Activated CD4-positive, alpha-beta T cell treated with anti-CD3 and anti-CD28 coated beads for 4 hours (primary cell): ENCODE results near the gene CLIC4.
"Not testable (repeated sequence)": the region's sequence is repeated elsewhere in the genome, so short reads cannot be mapped to it uniquely, and the experiment has no call there.

Source experiments
- DNase-seq, 2 donors: peaks; one replicate each; pipeline ENCODE4 v3.0.0-alpha.2; 2020

Gene CLIC4

DNA sequence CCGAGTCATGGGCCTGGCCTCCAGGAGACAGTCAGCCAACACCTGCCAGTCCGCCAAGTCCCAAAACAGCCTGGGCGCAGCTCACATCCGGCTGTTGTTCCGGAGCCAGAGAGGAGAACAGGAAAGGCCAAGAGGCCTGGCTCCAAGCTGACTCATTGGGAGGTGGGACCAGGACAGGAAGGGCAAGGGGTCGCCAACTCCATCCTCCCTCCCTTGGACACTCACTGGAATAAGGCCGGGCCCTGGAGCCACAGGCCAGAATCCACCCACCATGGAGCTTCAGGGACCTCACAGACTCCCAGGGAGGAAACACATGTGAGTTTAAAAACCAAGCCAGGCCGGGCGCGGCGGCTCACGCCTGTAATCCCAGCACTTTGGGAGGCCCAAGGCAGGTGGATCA is 25.1 kb upstream of the CLIC4 start:
- DNase-seq, result no peak

DNA sequence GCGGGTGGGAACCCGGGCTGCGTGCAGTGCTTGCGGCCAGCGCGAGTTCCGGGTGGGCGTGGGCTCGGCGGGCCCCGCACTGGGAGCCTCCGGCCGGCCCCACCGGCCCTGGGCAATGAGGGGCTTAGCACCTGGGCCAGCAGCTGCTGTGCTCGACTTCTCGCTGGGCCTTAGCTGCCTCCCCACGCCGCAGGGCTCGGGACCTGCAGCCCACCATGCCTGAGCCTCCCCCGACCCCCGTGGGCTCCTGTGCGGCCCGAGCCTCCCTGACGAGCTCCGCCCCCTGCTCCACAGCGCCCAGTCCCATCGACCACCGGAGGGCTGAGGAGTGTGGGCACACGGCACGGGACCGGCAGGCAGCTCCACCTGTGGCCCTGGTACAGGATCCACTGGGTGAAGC is 23.7 kb upstream of the CLIC4 start:
- DNase-seq, result no peak

DNA sequence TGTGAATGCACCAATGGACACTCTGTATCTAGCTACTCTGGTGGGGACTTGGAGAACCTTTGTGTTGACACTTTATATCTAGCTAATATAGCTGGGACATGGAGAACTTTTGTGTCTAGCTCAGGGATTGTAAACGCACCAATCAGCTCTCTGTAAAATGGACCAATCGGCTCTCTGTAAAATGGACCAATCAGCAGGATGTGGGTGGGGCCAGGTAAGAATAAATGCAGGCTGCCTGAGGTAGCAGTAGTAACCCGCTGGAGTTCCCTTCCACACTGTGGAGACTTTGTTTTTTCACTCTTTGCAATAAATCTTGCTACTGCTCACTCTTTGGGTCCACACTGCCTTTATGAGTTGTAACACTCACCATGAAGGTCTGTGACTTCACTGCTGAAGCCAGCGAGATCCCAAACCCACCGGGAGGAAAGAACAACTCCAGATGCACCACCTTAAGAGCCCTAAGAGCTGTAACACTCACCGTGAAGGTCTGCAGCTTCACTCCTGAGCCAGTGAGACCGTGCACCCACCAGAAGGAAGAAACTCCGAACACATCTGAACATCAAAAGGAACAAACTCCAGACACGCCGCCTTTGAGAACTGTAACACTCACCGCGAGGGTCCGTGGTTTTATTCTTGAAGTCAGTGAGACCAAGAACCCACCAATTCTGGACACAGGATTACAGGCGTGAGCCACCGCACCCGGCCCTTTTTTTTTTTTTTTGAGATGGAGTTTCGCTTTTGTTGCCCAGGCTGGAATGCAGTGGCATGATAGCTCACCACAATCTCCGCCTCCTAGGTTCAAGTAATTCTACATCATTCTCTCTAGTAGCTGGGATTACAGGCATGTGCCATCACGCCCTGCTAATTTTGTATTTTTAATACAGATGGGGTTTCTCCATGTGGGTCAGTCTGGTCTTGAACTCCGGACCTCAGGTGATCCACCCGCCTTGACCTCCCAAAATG is 22.9 kb upstream of the CLIC4 start:
- not testable (repeated sequence) for DNase-seq

DNA sequence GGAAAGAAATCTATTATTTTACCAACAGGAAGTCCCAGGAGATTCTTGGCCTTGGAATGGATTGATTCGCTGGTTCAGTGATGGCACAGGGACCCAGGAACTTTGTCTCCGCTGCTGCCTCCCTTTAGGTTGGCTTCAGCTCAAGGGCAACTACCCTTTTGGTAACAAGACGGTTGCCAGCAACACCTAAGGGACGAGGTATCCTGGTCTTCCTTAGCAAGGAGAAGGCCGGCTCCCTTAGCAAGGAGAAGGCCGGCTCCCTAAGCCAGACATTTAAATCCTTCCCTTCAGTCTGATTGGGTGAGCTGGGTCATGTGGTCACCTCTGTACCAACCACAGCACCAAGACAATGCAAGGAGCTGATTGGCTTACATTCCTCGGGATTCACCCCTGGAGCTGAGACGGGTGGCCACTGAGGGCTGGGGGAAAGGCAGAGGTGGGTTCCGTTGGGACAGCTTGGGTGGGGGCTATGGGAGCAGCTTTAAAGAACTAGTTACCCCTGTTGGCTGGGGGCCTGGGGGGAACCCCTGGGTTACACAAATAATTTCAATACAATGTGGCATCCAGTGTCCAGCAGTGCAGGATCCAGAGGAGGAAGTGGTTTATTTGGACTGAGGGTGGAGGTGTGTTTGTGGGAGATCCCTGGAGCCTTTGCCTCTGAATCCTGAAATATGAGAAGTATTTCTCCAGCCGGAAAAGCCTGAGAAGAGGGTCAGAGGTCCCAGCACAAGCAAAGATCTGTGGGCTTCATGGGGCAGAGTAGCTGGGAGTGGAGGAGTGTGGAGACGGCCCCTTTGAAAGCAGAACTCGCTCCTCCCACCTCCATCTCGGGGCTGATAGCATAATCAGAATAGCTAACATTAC is 20.7 kb upstream of the CLIC4 start:
- no peak for DNase-seq

DNA sequence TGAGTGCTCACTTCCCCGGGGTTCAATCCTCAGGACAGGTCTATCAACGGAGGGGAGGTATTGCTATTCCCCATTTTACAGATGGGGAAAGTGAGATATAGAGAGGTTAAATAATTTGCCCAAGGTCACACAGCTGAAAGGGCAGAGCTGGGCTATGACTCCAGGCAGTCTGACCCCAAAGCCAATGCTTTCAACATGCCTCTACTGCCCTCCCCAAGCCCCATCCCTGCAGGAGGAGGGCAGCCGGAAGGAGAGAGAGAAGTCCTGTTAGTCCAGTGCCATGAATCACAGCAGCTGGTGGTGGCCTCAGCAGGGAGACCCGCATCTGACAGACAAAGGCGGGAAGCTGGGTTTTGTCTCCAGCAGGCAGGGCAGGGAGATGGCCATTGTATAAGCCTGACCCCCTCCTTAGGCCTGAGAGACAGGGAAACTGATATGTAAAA is 20.0 kb upstream of the CLIC4 start:
- DNase-seq, result no peak

DNA sequence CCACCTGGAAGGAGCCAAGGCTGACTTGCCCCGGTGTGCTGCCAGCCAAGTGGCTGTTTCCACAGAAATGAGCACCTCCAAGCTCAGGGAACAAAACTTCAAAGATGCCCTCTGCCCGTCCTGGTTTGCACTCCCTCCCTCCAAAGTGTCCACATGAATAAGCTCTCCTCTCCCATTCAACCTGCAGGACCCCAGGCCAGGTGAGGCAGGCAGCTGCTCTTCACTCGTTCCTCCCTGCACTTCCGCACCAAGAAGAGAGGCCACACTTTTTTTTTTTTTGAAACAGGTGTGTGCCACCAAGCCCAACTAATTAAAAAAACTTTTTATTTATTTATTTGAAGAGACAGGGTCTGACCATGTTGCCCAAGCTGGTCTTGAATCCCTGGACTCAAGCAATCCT is 18.5 kb upstream of the CLIC4 start:
- DNase-seq, result no peak

DNA sequence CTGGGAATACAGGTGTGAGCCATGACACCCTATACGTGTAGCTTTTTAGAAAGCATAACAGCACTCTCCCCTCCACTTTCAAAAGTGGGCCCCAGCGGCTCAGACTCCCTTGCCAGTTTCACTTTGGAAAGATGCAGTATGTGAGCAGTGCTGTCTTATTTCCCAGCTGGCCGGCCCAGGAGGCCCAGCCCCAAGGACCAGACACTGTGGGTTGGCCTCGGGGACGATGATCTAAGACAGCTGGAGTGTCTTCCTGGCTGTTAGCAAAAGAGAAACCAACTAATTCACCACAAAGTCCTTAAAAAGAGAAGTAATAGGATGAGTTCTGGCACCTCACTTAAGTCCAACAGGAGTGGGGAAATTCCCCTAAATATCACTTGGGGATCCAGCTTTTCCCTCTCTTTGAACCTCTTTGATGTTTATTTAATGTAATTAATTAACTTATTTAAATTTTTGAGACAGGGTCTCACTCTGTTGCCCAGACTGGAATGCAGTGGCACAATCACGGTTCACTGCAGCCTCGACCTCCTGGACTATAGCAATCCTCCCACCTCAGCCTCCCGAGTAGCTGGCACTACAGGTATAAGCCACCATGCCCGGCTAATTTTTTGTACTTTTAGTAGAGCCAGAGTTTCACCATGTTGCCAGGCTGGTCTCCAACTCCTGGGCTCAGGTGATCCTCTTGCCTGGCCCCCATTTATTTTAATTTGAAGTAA is 17.6 kb upstream of the CLIC4 start:
- no peak for DNase-seq

DNA sequence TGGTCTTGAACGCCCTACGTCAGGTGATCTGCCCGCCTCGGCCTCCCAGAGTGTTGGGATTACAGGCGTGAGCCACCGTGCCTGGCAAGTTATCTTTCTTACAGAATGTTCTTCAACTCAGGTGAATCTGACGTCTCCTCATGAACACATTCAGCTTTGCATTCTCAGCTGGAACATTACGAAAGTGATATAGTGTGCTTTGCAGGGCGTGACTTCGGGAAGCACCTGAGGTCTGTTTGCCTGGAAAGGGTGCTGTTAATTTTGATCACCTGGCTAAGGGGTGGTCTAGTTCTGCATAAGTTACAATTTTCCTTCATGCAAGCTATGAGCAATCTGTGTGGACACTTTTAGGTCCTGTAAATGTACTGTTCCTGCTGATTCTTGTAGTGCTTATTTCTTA is 16.3 kb upstream of the CLIC4 start:
- DNase-seq, result no peak

DNA sequence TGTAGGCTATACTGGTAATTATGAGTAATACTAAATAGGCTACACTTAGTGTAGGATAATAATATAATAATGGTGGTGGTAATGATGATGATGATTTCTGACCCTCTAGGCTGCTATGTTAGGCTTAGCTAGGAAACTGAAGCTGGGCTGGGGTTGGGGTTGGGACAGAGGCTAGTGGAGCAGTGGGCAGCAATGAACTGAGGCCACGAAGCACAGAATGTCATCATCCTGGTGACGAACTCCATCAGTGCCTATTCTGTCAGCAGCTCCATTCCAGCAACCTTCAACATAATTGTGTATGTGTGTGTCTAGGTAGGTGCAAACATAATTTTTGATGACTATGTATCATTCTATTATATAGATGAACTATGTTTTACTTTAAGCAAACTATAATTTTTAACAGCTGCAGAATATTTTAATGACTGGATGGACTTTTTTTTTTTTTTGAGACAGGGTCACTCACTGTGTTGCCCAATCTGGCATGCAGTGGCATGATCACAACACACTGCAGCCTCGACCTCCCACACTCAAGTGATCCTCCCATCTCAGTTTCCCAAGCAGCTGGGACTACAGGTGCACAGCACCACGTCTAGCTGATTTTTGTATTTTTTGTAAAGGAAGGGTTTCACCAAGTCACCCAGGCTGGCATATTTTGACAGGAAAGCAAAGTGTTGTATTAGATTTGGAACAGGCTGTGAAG is 12.9 kb upstream of the CLIC4 start:
- no peak for DNase-seq

DNA sequence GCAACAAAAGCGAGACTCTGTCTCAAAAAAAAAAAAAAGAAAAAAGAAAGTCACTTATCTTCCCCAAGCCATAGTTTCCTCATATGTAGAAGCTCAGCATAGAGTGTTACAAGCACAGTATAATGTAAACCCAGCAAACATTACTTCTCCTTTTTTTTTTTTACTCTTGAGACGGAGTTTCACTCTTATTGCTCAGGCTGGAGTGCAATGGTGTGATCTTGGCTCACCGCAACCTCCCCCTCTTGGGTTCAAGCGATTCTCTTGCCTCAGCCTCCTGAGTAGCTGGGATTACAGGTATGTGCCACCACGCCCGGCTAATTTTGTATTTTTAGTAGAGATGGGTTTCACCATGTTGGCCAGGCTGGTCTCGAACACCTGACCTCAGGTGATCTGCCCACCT is 11.9 kb upstream of the CLIC4 start:
- DNase-seq, result not testable (repeated sequence)

DNA sequence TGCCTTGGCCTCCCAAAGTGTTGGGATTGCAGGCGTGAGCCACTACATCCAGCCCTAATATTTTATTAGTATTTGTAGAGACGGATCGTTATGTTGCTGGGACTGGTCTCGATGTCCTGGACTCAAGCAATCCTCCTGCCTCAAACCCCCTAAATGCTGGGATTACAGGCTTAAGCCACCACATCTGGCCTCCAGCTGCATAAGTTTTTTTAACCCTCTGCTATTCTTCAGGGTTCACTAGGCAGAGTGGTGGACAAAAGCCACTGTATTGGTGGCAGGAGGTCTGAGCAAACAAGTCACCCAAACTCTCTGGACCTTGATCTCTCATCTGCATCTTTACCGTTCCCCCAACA is 10.1 kb upstream of the CLIC4 start:
- DNase-seq, result no peak

DNA sequence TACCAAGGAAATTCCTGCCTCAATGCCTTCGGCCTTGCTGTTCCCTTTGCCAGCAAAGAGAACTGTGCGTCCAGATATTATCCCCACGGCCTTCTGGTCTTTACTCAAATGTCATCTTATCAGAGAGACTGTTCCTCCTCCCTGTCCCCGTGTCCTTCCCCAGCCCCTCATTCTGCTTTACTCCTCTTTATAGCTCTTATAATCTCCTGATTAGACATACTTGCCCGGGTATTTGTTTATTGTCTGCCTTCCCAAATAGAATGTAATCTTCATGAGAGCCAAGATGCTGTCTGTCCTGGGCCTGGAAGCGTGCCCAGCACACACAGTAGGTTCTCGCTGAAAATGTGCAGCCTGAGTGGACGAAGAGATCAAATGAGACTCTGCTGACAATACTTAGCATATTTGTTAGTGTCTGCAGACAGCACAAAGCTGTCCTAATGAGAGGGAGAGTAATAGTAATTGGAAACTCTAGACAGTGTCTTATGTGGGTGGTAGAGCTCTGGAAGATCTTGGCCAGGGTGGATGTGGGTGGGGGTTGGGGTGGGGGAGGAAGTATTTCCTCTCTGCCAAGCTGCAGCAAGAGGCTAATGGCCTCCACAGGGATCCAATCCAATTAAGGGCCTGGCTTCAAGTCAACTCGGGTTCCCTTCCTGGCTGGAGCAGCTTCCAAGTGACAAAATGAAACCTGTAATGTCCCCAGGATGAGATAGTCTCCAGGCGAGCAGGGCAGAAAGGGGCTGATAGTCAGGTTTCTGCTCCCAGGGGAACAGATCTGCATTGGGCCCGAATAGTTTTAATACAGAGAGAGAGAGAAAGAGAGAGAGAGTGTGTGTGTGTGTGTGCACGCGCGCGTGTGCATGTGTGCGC is 9.5 kb upstream of the CLIC4 start:
- no peak for DNase-seq

DNA sequence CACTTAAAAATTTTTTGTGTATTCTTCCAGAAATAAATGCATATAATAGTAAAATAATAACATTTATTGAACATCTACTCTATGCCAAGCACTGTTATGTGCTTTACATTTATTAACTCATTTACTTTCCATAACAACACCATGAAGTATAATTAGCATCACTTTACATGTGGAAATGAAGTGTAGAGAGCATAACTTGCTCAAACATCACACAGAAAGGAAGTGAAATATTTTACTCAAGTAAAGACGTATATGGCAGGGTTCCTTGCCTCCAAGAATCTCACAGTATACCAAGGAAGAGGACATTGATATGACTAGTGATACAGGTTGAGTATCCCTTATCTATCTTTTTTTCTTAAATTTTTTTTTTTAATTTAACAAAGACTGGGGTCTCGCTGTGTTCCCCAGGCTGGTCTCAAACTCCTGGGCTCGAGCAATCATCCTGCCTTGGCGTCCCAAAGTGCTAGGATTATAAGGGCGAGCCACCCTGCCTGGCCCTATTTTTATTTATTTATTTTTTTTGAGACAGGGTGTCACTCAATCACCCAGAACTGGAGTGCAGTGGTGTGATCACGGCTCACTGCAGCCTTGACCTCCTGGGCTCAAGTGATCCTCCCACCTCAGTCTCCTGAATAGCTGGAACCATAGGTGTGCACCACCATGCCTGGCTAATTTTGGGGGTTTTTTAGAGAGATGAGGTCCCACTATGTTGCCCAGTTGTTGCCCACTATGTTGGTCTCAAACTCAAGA is 7.7 kb upstream of the CLIC4 start:
- DNase-seq, result no peak

DNA sequence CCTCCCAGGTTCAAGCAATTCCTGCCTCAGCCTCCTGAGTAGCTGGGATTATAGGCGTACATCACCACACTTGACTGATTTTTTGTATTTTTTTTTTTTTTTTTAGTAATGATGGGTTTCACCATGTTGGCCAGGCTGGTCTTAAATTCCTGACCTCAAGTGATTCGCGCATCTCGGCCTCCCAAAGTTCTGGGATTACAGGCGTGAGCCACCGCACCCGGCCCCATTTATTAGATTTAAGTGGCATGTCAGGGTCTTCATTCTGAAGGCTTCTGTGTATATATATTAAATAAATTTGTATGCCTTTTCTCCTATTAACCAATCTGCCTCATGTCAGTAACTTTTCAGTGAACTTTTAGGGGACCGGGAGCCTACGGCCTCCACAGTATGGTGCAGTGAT is 6.0 kb upstream of the CLIC4 start:
- DNase-seq, result no peak

DNA sequence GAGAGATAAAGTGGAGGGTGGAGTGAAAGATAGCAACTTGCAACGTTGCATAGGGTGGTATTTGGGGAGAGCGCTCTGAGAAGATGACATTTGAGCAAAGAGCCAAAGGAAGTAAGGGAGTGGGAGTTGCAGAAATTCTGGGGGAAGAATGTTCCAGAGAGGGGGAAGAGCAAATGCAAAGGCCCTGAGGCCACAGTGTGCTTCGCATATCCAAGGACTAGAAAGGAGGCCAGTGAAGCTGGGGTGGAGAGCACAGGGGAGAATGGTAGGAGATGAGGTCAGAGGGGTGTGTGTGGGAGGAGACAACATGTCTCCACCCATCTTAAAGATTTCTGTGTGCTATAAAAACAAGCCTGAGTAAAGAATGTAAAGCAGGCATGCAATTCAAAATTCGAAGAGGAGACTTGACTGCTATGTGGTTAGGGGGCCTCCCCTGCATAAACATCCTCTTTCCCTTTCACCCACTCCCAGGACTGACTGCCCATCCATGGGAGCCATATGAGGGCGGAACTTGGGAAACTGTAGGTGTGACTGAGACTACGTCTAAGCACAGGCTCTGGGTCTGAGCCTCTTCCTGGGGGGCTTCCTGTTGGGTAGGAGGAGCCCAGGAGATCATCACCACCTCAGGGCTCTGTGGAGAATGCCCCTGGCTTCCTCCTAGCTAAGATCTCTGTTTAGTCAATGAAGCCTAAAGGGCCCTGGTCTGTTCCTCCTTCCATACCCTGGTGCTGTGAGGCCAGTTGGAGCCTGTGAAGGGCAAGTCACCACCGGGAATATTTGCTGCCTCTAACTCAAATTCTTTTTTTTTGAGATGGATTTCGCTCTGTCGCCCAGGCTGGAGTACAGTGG is 2.9 kb upstream of the CLIC4 start:
- no peak for DNase-seq

DNA sequence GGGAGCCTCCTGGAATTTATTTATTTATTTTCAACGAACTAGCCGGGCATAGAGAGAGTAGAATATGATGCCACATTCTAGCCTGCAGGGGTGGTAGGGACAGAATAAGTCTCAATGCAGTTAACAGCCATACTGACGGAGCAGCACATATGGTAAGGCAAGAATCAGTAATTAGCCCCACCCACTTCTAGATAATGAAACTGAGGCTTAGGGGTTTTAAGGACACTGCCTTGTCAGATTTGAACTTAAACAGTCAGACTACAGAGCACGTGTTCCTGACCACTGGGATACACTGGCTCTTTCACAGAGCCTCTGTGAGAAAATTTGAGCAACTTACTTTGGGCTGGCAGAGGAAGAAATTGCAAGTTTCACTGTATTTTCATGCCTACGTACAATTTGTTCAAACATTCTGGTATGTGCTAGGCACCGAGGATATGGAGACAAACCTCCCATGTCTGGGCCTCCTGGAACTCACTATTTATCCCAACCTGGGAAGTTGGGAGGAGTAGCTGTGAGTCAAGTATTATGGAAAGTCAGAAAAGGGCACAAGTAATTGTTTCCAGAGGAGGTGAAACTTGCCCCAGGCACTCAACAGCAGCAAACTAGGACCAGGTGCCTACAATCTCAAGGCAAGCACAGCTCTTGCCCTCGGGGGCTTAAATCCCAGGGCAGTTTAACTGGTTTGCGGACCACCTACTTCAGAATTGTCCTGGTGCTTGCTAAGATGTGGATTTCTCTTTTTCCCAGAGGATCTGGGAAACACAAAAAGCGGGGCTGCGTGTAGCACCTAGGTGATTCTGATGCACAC is 1.6 kb upstream of the CLIC4 start:
- no peak for DNase-seq

DNA sequence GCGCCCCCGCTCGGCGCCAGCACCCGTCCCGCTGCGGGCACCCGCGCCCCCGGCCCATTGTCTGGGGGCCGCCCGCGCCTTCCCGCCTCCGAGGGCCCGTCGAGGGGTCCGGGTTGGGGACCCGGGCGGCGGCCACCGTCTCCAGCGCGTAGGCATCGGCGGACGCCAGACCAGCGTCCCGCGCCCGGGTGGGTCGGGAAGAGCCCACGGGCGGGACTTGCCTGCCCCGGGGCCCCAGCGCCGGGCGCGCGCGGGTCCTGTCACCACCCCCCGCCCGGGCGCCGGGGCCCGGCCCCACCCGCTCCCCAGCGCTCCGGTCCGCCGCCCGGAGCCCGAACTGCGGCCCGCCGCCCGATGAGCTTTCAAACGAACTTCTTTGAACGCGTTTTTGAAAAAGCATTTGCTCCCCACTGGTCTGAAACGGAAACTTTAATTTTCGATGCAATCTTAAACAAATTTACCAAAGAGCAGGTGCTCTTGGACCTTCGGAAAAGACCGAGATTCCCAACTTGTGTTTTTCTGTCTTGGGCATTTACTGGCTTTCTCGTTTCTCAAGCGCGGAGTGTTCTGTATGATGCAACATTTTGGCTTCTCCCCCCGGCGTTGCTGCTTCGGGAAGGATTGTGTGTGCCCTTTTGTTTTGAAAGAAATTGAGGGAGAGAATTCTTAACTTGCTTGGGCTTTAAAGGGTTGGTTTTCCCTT is 615 bp downstream of the CLIC4 start:
- DNase-seq, result peak; percentile 12 to 13
